WTC11 (cell line): ENCODE results near the gene FLRT1. TPM values are rescaled to one million over a fixed set of nuclear protein-coding genes. Genes with fewer than 3 reads are reported as not detected.

Experiments used
- ATAC-seq: fragments of 200-7000 bp; cut with Tn5 transposase; 2 replicates; pipeline ENCODE4 v1.10.0; 2021; ENCODE audit warnings: mild to moderate bottlenecking, moderate library complexity
- CTCF ChIA-PET: fragments of 300-600 bp; sonication (Branson Sonifier 250); formaldehyde crosslinking; loops from one replicate; lab custom pipeline; 2021; ENCODE audit warnings: antibody characterized with exemption; lab: Charles Lee
- POLR2A ChIA-PET: fragments of 350-600 bp; sonication (Branson Sonifier 250); formaldehyde crosslinking; loops from one replicate; lab custom pipeline; 2021; ENCODE audit warnings: antibody characterized with exemption; lab: Charles Lee
- DNase-seq: peaks from one replicate; pipeline ENCODE4 v3.0.0; 2021; ENCODE audit warnings: low spot score
- H3K27ac Mint-ChIP-seq: 2 replicates; pipeline ENCODE4 v1.8.0; 2021; ENCODE audit warnings: mixed read lengths
- H3K27me3 Mint-ChIP-seq: 2 replicates; pipeline ENCODE4 v1.8.0; 2021; ENCODE audit warnings: low read depth, mild to moderate bottlenecking, moderate library complexity, mixed read lengths
- H3K36me3 Mint-ChIP-seq: 2 replicates; pipeline ENCODE4 v1.8.0; 2021; ENCODE audit warnings: mixed read lengths
- H3K4me1 Mint-ChIP-seq: 2 replicates; pipeline ENCODE4 v1.8.0; 2022; ENCODE audit warnings: mixed read lengths
- H3K4me3 Mint-ChIP-seq: 2 replicates; pipeline ENCODE4 v1.8.0; 2021; ENCODE audit warnings: mild to moderate bottlenecking, moderate library complexity, mixed read lengths
- H3K9me3 Mint-ChIP-seq: 2 replicates; pipeline ENCODE4 v1.8.0; 2021; ENCODE audit warnings: mixed read lengths
- ATF1 ChIP-seq: sonication (generic); formaldehyde crosslinking; IDR thresholded peaks from 2 replicates; pipeline ENCODE4 v1.8.1; 2023; ENCODE audit warnings: mild to moderate bottlenecking, moderate library complexity, missing genetic modification reagents
- CREM ChIP-seq: sonication (generic); formaldehyde crosslinking; IDR thresholded peaks from 2 replicates; pipeline ENCODE4 v1.8.1; 2022; ENCODE audit warnings: mild to moderate bottlenecking, missing genetic modification reagents, moderate library complexity
- IRF2 ChIP-seq: sonication (generic); formaldehyde crosslinking; IDR thresholded peaks from 2 replicates; pipeline ENCODE4 v1.8.0; 2022; ENCODE audit warnings: low read depth, missing genetic modification reagents, borderline replicate concordance
- MYBL2 ChIP-seq: sonication (generic); formaldehyde crosslinking; IDR thresholded peaks from 2 replicates; pipeline ENCODE4 v1.8.1; 2023; ENCODE audit warnings: mild to moderate bottlenecking, moderate library complexity, missing genetic modification reagents
- NFYB ChIP-seq: sonication (generic); formaldehyde crosslinking; conservative IDR thresholded peaks from 2 replicates; pipeline ENCODE4 v1.8.0; 2022; ENCODE audit warnings: low read depth, missing genetic modification reagents
- TCF7 ChIP-seq: sonication (generic); formaldehyde crosslinking; IDR thresholded peaks from 2 replicates; pipeline ENCODE4 v1.8.0; 2022; ENCODE audit warnings: mild to moderate bottlenecking, low read depth, missing genetic modification reagents, moderate library complexity
- ZNF219 ChIP-seq: sonication (generic); formaldehyde crosslinking; IDR thresholded peaks from 2 replicates; pipeline ENCODE4 v1.8.0; 2023; ENCODE audit warnings: missing genetic modification reagents, mild to moderate bottlenecking, borderline replicate concordance
- ZNF232 ChIP-seq: sonication (generic); formaldehyde crosslinking; IDR thresholded peaks from 2 replicates; pipeline ENCODE4 v1.8.0; 2022; ENCODE audit warnings: mild to moderate bottlenecking, missing genetic modification reagents
- ZNF317 ChIP-seq: sonication (generic); formaldehyde crosslinking; IDR thresholded peaks from 2 replicates; pipeline ENCODE4 v1.8.1; 2023; ENCODE audit warnings: low read depth, mild to moderate bottlenecking, moderate library complexity, missing genetic modification reagents, borderline replicate concordance
- ZNF416 ChIP-seq: fragments of 250-450 bp; sonication (Bioruptor Pico); IDR thresholded peaks from 2 replicates; pipeline ENCODE4 v1.9.0; 2021; ENCODE audit warnings: mild to moderate bottlenecking, inconsistent platforms
- ZNF423 ChIP-seq: fragments of 250-450 bp; sonication (Bioruptor Pico); IDR thresholded peaks from 2 replicates; pipeline ENCODE4 v2.1.2; 2022; ENCODE audit warnings: mild to moderate bottlenecking, moderate library complexity
- ZNF671 ChIP-seq: fragments of 250-450 bp; sonication (Bioruptor Pico); IDR thresholded peaks from 2 replicates; pipeline ENCODE4 v1.8.0; 2021; ENCODE audit warnings: mild to moderate bottlenecking
- total RNA-seq: library from RNA; stranded (reverse); gene quantifications from 3 replicates; pipeline ENCODE4 v1.2.3, GENCODE V29; 2021
- TF ChIP-seq, protein P1 (sequence below): sonication (generic); formaldehyde crosslinking; IDR thresholded peaks from 2 replicates; pipeline ENCODE4 v1.8.0; 2023; ENCODE audit warnings: mild to moderate bottlenecking, missing genetic modification reagents
- TF ChIP-seq, protein P2 (sequence below): sonication (generic); formaldehyde crosslinking; IDR thresholded peaks from 2 replicates; pipeline ENCODE4 v1.8.0; 2022; ENCODE audit warnings: mild to moderate bottlenecking, missing genetic modification reagents
- TF ChIP-seq, protein P3 (sequence below): sonication (generic); formaldehyde crosslinking; IDR thresholded peaks from 2 replicates; pipeline ENCODE4 v1.8.1; 2023; ENCODE audit warnings: mild to moderate bottlenecking, missing genetic modification reagents
- TF ChIP-seq, protein P4 (sequence below): fragments of 250-450 bp; sonication (Bioruptor Pico); IDR thresholded peaks from 2 replicates; pipeline ENCODE4 v1.9.0; 2021; ENCODE audit warnings: mild to moderate bottlenecking

FLRT1 gene
- total RNA-seq, 1 experiment from 2014 or later = 0.20 TPM

DNA sequence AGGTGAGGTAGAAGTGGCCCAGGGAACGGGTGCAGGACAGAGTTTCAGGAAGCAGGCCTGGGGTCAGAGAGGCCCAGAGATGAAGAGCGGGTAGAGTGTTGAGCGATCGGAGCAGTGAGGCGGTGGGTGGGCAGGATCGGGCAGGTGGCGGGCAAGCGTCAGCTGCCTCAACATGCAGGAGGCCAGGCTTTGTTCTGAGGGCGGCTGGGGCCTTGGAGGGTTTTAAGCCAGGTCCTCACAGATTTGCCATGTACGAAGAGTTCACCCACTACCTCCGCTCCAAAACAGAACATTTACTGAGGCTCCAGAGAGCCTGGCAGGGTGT is 29.4 kb downstream of the FLRT1 start:
- no peaks in the 10 kb centered on the region for H3K36me3 Mint-ChIP-seq
- ATAC-seq (no peak), DNase-seq (no peak)
- H3K4me3 Mint-ChIP-seq = no peak overlapping the region
- H3K9me3 Mint-ChIP-seq = no peaks in the 10 kb centered on the region
- no peak for TF ChIP-seq ZNF232 (CRISPR knock-in tag)
- TF ChIP-seq ZNF671 (CRISPR knock-in tag) = no peak
- no peak for TF ChIP-seq ZNF219 (CRISPR knock-in tag)
- TF ChIP-seq MYBL2 (CRISPR knock-in tag) = no peak
- TF ChIP-seq TCF7 (CRISPR knock-in tag) = no peak
- no peak for TF ChIP-seq ZNF423 (CRISPR knock-in tag)
- TF ChIP-seq, protein P1, sequence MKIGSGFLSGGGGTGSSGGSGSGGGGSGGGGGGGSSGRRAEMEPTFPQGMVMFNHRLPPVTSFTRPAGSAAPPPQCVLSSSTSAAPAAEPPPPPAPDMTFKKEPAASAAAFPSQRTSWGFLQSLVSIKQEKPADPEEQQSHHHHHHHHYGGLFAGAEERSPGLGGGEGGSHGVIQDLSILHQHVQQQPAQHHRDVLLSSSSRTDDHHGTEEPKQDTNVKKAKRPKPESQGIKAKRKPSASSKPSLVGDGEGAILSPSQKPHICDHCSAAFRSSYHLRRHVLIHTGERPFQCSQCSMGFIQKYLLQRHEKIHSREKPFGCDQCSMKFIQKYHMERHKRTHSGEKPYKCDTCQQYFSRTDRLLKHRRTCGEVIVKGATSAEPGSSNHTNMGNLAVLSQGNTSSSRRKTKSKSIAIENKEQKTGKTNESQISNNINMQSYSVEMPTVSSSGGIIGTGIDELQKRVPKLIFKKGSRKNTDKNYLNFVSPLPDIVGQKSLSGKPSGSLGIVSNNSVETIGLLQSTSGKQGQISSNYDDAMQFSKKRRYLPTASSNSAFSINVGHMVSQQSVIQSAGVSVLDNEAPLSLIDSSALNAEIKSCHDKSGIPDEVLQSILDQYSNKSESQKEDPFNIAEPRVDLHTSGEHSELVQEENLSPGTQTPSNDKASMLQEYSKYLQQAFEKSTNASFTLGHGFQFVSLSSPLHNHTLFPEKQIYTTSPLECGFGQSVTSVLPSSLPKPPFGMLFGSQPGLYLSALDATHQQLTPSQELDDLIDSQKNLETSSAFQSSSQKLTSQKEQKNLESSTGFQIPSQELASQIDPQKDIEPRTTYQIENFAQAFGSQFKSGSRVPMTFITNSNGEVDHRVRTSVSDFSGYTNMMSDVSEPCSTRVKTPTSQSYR = no peak
- no peak for TF ChIP-seq NFYB (CRISPR knock-in tag)
- TF ChIP-seq ZNF317 (CRISPR knock-in tag) = no peak
- TF ChIP-seq, protein P2, sequence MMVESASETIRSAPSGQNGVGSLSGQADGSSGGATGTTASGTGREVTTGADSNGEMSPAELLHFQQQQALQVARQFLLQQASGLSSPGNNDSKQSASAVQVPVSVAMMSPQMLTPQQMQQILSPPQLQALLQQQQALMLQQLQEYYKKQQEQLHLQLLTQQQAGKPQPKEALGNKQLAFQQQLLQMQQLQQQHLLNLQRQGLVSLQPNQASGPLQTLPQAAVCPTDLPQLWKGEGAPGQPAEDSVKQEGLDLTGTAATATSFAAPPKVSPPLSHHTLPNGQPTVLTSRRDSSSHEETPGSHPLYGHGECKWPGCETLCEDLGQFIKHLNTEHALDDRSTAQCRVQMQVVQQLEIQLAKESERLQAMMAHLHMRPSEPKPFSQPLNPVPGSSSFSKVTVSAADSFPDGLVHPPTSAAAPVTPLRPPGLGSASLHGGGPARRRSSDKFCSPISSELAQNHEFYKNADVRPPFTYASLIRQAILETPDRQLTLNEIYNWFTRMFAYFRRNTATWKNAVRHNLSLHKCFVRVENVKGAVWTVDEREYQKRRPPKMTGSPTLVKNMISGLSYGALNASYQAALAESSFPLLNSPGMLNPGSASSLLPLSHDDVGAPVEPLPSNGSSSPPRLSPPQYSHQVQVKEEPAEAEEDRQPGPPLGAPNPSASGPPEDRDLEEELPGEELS (CRISPR knock-in tag) = no peak
- no peak for TF ChIP-seq CREM
- POLR2A ChIA-PET = no interaction called here
- H3K4me1 Mint-ChIP-seq = peaks cover 17% of the 10 kb centered on the region
- H3K27ac Mint-ChIP-seq = peak overlapping the region; percentile 73; the same call in 1 of the 2 replicates
- CTCF ChIA-PET = no interaction called here
- peaks cover 86% of the 10 kb centered on the region for H3K27me3 Mint-ChIP-seq

DNA sequence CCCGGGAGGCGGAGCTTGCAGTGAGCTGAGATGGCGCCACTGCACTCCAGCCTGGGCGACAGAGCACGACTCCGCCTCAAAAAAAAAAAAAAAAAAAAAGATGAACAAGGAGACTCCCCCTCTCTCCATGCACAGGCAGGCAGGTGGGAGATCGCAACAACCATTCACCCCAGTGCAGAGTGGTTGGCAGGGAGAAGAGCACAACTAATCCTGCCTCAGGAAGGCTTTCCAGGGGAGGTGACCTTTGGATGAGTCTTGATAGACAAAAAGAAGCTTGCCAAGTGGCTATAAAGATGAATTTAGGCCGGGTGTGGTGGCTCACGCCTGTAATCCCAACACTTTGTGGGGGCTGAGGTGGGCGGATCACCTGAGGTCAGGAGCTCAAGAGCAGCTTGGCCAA is 30.0 kb downstream of the FLRT1 start:
- POLR2A ChIA-PET = no interaction called here
- H3K27me3 Mint-ChIP-seq = peaks cover 86% of the 10 kb centered on the region
- CTCF ChIA-PET = interaction anchor here (1.1 kb wide), 1 partner anchor 30 kb away, joined by 3 read pairs; no protein-coding TSS in a partner anchor
- H3K27ac Mint-ChIP-seq = no peak overlapping the region
- TF ChIP-seq, protein P3, sequence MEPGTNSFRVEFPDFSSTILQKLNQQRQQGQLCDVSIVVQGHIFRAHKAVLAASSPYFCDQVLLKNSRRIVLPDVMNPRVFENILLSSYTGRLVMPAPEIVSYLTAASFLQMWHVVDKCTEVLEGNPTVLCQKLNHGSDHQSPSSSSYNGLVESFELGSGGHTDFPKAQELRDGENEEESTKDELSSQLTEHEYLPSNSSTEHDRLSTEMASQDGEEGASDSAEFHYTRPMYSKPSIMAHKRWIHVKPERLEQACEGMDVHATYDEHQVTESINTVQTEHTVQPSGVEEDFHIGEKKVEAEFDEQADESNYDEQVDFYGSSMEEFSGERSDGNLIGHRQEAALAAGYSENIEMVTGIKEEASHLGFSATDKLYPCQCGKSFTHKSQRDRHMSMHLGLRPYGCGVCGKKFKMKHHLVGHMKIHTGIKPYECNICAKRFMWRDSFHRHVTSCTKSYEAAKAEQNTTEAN (CRISPR knock-in tag) = no peak
- TF ChIP-seq ZNF416 (CRISPR knock-in tag) (no peak), IRF2 (CRISPR knock-in tag) (no peak), ATF1 (CRISPR knock-in tag) (no peak)
- TF ChIP-seq, protein P4, sequence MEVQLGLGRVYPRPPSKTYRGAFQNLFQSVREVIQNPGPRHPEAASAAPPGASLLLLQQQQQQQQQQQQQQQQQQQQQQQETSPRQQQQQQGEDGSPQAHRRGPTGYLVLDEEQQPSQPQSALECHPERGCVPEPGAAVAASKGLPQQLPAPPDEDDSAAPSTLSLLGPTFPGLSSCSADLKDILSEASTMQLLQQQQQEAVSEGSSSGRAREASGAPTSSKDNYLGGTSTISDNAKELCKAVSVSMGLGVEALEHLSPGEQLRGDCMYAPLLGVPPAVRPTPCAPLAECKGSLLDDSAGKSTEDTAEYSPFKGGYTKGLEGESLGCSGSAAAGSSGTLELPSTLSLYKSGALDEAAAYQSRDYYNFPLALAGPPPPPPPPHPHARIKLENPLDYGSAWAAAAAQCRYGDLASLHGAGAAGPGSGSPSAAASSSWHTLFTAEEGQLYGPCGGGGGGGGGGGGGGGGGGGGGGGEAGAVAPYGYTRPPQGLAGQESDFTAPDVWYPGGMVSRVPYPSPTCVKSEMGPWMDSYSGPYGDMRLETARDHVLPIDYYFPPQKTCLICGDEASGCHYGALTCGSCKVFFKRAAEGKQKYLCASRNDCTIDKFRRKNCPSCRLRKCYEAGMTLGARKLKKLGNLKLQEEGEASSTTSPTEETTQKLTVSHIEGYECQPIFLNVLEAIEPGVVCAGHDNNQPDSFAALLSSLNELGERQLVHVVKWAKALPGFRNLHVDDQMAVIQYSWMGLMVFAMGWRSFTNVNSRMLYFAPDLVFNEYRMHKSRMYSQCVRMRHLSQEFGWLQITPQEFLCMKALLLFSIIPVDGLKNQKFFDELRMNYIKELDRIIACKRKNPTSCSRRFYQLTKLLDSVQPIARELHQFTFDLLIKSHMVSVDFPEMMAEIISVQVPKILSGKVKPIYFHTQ (CRISPR knock-in tag) = no peak
- no peak overlapping the region for H3K4me3 Mint-ChIP-seq
- H3K9me3 Mint-ChIP-seq = no peaks in the 10 kb centered on the region
- ATAC-seq (no peak), DNase-seq (no peak)
- peaks cover 18% of the 10 kb centered on the region for H3K4me1 Mint-ChIP-seq
- H3K36me3 Mint-ChIP-seq = no peaks in the 10 kb centered on the region
